ENCODE measurements around the gene CTTN. TPM values are rescaled to one million over a fixed set of nuclear protein-coding genes. Genes with fewer than 3 reads are reported as not detected.

Gene CTTN
- total RNA-seq, 1 donor from 2014 or later, result 1.1 TPM

DNA sequence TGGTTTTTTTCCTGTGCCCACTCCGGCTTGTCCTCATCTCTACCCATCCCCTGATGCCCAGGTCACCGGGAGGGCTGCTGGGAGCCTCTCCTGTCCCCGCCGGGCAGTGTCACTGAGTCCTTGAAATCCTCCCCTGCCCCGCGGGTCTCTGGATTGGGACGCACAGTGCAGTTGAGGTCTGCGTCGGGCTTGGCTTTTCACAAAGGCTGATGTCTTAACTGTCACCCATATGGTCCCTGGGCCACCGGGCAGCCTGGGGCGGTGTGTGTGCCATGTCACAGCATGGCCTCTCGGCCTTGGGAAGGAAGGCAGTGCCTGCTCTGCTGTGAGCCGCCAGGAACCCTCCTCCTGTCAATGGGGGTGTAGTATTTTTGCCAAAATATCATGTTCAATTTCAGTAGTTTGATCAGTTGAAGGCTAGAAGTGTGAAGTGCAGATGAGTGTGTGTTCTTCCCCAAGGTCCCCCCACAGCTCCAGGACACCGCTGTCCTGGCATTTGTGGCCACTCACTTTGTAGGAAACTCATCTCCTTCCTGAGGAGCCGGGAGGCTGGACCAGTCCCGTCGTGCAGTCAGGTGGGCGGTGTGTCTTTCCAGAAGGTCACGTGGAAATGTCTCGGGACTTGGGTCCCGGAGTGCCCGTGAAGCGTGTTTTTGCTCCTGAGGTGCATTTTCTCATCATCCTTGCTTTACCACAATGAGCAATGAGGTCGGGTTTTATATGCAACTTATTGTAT is 37.6 kb downstream of the CTTN start:
- intact Hi-C loops (cut with micrococcal nuclease), result loop anchor here (2.0 kb wide), 1 partner anchor 37 kb away; the partner anchor contains the start of gene CTTN
- Mint-ChIP-seq H3K4me3 (no peak overlapping the region), H3K9me3 (no peaks in the 10 kb centered on the region), H3K27ac (no peak overlapping the region), H3K4me1 (peaks cover 44% of the 10 kb centered on the region), H3K27me3 (peaks cover 60% of the 10 kb centered on the region), H3K36me3 (ENCODE audit: low read depth) (no peaks in the 10 kb centered on the region)
- ChIA-PET CTCF (no interaction called here), POLR2A (no interaction called here)
- no peak for DNase-seq
- TF ChIP-seq, protein P1, sequence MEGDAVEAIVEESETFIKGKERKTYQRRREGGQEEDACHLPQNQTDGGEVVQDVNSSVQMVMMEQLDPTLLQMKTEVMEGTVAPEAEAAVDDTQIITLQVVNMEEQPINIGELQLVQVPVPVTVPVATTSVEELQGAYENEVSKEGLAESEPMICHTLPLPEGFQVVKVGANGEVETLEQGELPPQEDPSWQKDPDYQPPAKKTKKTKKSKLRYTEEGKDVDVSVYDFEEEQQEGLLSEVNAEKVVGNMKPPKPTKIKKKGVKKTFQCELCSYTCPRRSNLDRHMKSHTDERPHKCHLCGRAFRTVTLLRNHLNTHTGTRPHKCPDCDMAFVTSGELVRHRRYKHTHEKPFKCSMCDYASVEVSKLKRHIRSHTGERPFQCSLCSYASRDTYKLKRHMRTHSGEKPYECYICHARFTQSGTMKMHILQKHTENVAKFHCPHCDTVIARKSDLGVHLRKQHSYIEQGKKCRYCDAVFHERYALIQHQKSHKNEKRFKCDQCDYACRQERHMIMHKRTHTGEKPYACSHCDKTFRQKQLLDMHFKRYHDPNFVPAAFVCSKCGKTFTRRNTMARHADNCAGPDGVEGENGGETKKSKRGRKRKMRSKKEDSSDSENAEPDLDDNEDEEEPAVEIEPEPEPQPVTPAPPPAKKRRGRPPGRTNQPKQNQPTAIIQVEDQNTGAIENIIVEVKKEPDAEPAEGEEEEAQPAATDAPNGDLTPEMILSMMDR (IDR thresholded peaks at IDR 0.05), result no peak
- ATAC-seq (ENCODE audit: low read depth), result no peak

DNA sequence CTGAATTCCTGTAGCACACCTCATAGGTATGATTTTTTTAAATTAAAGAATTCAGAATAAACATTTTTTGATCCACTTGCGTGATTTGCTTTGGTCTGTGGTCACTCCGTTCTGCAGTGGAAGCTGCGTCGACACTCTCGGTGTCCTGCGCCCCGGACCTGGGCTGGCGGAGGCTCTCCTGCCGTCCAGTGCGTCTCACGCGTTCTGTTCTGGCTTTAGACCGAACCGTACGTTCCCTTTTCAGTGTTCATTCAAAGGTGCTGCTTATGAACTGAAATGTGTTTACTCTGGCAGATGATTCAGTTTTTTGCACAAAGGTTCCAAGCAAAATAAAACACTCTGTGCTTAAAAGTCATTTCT is 38.2 kb downstream of the CTTN start:
- intact Hi-C loops (cut with micrococcal nuclease), result no loop called here
- no peak for ATAC-seq (ENCODE audit: low read depth)
- Mint-ChIP-seq H3K27ac (no peak overlapping the region), H3K27me3 (peaks cover 59% of the 10 kb centered on the region), H3K4me3 (no peak overlapping the region), H3K4me1 (peaks cover 44% of the 10 kb centered on the region), H3K9me3 (no peaks in the 10 kb centered on the region), H3K36me3 (ENCODE audit: low read depth) (no peaks in the 10 kb centered on the region)
- ChIA-PET CTCF (no interaction called here), POLR2A (no interaction called here)
- DNase-seq, result no peak
- TF ChIP-seq, protein P1 (IDR thresholded peaks at IDR 0.05), result no peak

DNA sequence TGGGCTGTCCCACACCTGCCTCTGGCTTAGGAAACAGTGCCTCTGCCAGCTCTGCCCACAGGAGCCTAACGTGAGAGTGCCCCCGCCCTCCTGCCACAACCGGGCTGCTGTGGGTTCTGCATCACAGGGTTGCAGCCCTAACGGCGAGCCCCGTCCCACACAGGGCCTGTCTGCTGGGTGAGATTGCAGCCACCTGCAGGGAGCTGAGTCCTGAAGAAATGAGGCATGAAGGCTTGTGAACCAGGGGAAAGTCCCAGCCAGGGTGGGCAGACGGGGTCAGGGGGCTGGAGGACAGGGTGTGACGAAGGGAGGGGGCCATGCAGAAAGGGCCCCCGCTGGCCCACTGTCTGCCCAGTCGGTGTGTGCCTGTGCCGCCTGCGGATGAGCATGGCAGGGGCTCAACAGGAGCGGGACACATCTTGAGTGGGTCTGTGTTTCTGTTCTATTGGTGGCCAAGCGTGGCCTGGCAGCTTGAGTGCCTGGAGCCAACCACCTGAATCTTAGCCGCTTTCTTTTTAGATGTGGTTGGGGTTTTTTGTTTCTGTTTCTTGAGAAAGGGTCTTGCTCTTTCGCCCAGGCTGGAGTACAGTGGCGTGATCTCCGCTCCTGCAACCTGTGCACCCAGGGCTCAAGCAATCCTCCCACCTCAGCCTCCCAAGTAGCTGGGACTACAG is 38.9 kb downstream of the CTTN start:
- ATAC-seq (ENCODE audit: low read depth) (peak; percentile 82), DNase-seq (peak; percentile 42)
- H3K9me3 Mint-ChIP-seq, result no peaks in the 10 kb centered on the region
- peaks cover 57% of the 10 kb centered on the region for H3K27me3 Mint-ChIP-seq
- H3K27ac Mint-ChIP-seq, result peak overlapping the region; percentile 72
- H3K36me3 Mint-ChIP-seq (ENCODE audit: low read depth), result no peaks in the 10 kb centered on the region
- TF ChIP-seq, protein P1 (IDR thresholded peaks at IDR 0.05), result no peak
- intact Hi-C loops (cut with micrococcal nuclease), result no loop called here
- H3K4me3 Mint-ChIP-seq, result peak overlapping the region; percentile 60
- ChIA-PET POLR2A (no interaction called here), CTCF (no interaction called here)
- peaks cover 44% of the 10 kb centered on the region for H3K4me1 Mint-ChIP-seq

DNA sequence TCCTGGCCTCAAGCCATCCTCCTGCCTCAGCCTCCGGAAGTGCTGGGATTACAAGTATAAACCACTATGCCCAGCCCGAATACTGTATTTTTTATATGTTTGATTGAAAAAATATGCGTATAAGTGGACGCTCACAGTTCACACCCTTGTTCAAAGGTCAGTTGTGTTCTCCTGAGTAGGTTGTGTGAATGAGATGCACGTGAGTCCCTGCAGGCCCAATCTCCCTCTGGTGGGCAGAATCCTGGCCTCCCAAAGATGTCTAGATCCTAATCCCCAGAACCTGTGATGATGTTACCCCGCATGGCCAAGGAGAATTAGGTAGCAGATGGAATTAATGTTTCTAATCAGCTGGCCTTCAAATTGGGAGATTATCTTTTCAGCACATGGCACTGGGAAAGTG is 41.9 kb downstream of the CTTN start:
- Mint-ChIP-seq H3K36me3 (ENCODE audit: low read depth) (no peaks in the 10 kb centered on the region), H3K9me3 (no peaks in the 10 kb centered on the region), H3K27me3 (peaks cover 52% of the 10 kb centered on the region), H3K4me3 (no peak overlapping the region), H3K27ac (no peak overlapping the region), H3K4me1 (peaks cover 33% of the 10 kb centered on the region)
- ChIA-PET POLR2A (interaction anchor here (0.7 kb wide), 1 partner anchor 1194 kb away, joined by 3 read pairs; no protein-coding TSS in a partner anchor), CTCF (no interaction called here)
- ATAC-seq (ENCODE audit: low read depth) (no peak), DNase-seq (no peak)
- TF ChIP-seq, protein P1 (IDR thresholded peaks at IDR 0.05), result no peak
- intact Hi-C loops (cut with micrococcal nuclease), result no loop called here

DNA sequence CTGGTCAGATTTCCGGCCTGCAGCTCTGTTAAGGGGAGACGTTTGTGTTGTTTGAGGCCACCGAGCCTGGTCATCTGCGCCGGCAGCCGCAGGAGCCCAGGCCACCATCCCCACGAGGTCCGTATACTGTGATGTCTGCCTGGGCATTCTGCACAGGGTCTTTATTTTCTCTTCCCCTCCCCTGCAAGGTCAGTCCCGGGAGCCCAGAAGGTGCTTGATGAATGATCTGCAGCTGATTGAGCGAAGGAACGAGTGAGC is 45.4 kb downstream of the CTTN start:
- no peak for ATAC-seq (ENCODE audit: low read depth)
- no peak for DNase-seq
- TF ChIP-seq, protein P1 (IDR thresholded peaks at IDR 0.05), result no peak
- Mint-ChIP-seq H3K27me3 (peaks cover 35% of the 10 kb centered on the region), H3K9me3 (peaks cover 9% of the 10 kb centered on the region), H3K27ac (no peak overlapping the region), H3K36me3 (ENCODE audit: low read depth) (no peaks in the 10 kb centered on the region), H3K4me3 (no peak overlapping the region), H3K4me1 (peaks cover 6% of the 10 kb centered on the region)
- CTCF ChIA-PET, result no interaction called here
- intact Hi-C loops (cut with micrococcal nuclease), result no loop called here
- POLR2A ChIA-PET, result no interaction called here

Measured in activated B cell treated with CpG ODN at 0.5 μM for 24 hours (primary cell).